Astrocyte (in vitro differentiated cells and primary cell): Measurements from ENCODE around the gene UTF1. TPM values are rescaled to one million over a fixed set of nuclear protein-coding genes. Genes with fewer than 3 reads are reported as not detected.
A peak's percentile ranks its signal among the peaks of the same experiment; 100 is the strongest.

Experiments used
- DNase-seq: peaks from one replicate; pipeline ENCODE4 v3.0.0-alpha.2; 2010; ENCODE audit warnings: low read depth
- FAIRE-seq: peaks from 2 replicates; lab custom pipeline; 2011; peaks lifted over from hg19 to GRCh38; lab: Jason Lieb, UNC
- H2AFZ ChIP-seq: 2 replicates; pipeline ENCODE4 v1.6.0; 2012; ENCODE audit warnings: low read depth, low read length, inconsistent platforms
- H3K27ac ChIP-seq: 2 replicates; pipeline ENCODE4 v1.5.1; 2011; ENCODE audit warnings: low read depth, low read length, inconsistent platforms
- H3K27me3 ChIP-seq: 2 replicates; pipeline ENCODE4 v1.6.0; 2011; ENCODE audit warnings: low read length, inconsistent platforms; ENCODE audit not compliant: insufficient read depth
- H3K36me3 ChIP-seq: 2 replicates; pipeline ENCODE4 v1.5.1; 2011; ENCODE audit warnings: low read length, inconsistent platforms; ENCODE audit not compliant: insufficient read depth
- H3K4me1 ChIP-seq: 2 replicates; pipeline ENCODE4 v1.5.1; 2011; ENCODE audit warnings: low read length, inconsistent platforms; ENCODE audit not compliant: insufficient read depth
- H3K4me2 ChIP-seq: 2 replicates; pipeline ENCODE4 v1.6.0; 2012; ENCODE audit warnings: low read length, inconsistent platforms
- H3K4me3 ChIP-seq: 2 replicates; pipeline ENCODE4 v1.5.1; 2011; ENCODE audit warnings: low read depth, mild to moderate bottlenecking, low read length, inconsistent platforms; ENCODE audit not compliant: insufficient read depth
- H3K79me2 ChIP-seq: 2 replicates; pipeline ENCODE4 v1.6.0; 2012; ENCODE audit warnings: mild to moderate bottlenecking, low read length, inconsistent platforms; ENCODE audit not compliant: insufficient read depth
- H3K9ac ChIP-seq: 2 replicates; pipeline ENCODE4 v1.6.0; 2012; ENCODE audit warnings: mild to moderate bottlenecking, low read length, inconsistent platforms
- H3K9me3 ChIP-seq: 2 replicates; pipeline ENCODE4 v1.5.1; 2012; ENCODE audit warnings: low read depth, mild to moderate bottlenecking, low read length, inconsistent platforms; ENCODE audit not compliant: insufficient read depth
- H4K20me1 ChIP-seq: 2 replicates; pipeline ENCODE4 v1.6.0; 2012; ENCODE audit warnings: low read length, inconsistent platforms; ENCODE audit not compliant: insufficient read depth
- H3K27ac Mint-ChIP-seq: one replicate; pipeline ENCODE4 v1.8.0; 2021; ENCODE audit warnings: mild to moderate bottlenecking, mixed read lengths; ENCODE audit not compliant: unreplicated experiment
- H3K27me3 Mint-ChIP-seq: one replicate; pipeline ENCODE4 v1.8.0; 2021; ENCODE audit warnings: low read depth, mixed read lengths; ENCODE audit not compliant: unreplicated experiment
- H3K36me3 Mint-ChIP-seq: one replicate; pipeline ENCODE4 v1.8.0; 2021; ENCODE audit warnings: low read depth, mixed read lengths; ENCODE audit not compliant: unreplicated experiment
- H3K4me1 Mint-ChIP-seq: one replicate; pipeline ENCODE4 v1.8.0; 2021; ENCODE audit warnings: low read depth, mixed read lengths; ENCODE audit not compliant: unreplicated experiment
- H3K4me3 Mint-ChIP-seq: one replicate; pipeline ENCODE4 v1.8.0; 2021; ENCODE audit warnings: mild to moderate bottlenecking, moderate library complexity, mixed read lengths; ENCODE audit not compliant: unreplicated experiment
- H3K9me3 Mint-ChIP-seq: one replicate; pipeline ENCODE4 v1.8.0; 2021; ENCODE audit warnings: mild to moderate bottlenecking, mixed read lengths; ENCODE audit not compliant: unreplicated experiment
- CTCF ChIP-seq: IDR thresholded peaks from 2 replicates; pipeline ENCODE4 v1.5.1; 2011; ENCODE audit warnings: low read depth, mild to moderate bottlenecking, inconsistent platforms, low read length, moderate library complexity; ENCODE audit not compliant: insufficient read depth
- EZH2 ChIP-seq: IDR thresholded peaks from 2 replicates; pipeline ENCODE4 v1.6.1; 2012; ENCODE audit warnings: mild to moderate bottlenecking, low read length, inconsistent platforms; ENCODE audit not compliant: insufficient read depth
- total RNA-seq: library from RNA; stranded (reverse); gene quantifications from 2 replicates; pipeline ENCODE4 v1.2.1, GENCODE V29; 2021

Gene UTF1
- total RNA-seq, 1 donor from 2014 or later, result 0.18 TPM

GRCh38 chr10:133260895-133261725 lies 31.1 kb downstream of the UTF1 start:
- Mint-ChIP-seq H3K4me1 (peaks cover 9% of the 10 kb centered on the region), H3K9me3 (no peaks in the 10 kb centered on the region)
- FAIRE-seq, result no peak

GRCh38 chr10:133261726-133262325 lies 31.8 kb downstream of the UTF1 start:
- Histone ChIP-seq H3K4me2 (peak overlapping the region; percentile 83), H3K4me3 (peak overlapping the region; percentile 49), H3K79me2 (no peaks in the 10 kb centered on the region), H3K27ac (peak overlapping the region; percentile 47), H3K27me3 (peaks cover 2% of the 10 kb centered on the region), H3K4me1 (peaks cover 35% of the 10 kb centered on the region), H3K9me3 (no peaks in the 10 kb centered on the region), H3K36me3 (no peaks in the 10 kb centered on the region), H3K9ac (peak overlapping the region; percentile 64), H4K20me1 (no peaks in the 10 kb centered on the region), H2AFZ (peak overlapping the region; percentile 56)
- Mint-ChIP-seq H3K4me1 (peaks cover 9% of the 10 kb centered on the region), H3K4me3 (peak overlapping the region; percentile 67), H3K27ac (no peak overlapping the region), H3K9me3 (no peaks in the 10 kb centered on the region), H3K27me3 (peaks cover 23% of the 10 kb centered on the region), H3K36me3 (no peaks in the 10 kb centered on the region)
- DNase-seq, result peak; percentile 25
- no peak for FAIRE-seq
- TF ChIP-seq CTCF (no peak), EZH2 (no peak)

More at GRCh38 chr10:133260895-133261725, 31.1 kb downstream of the UTF1 start:
- no peaks in the 10 kb centered on the region for H3K79me2 ChIP-seq
- Mint-ChIP-seq H3K27me3 (peaks cover 24% of the 10 kb centered on the region), H3K27ac (no peak overlapping the region), H3K4me3 (peak overlapping the region; percentile 40), H3K36me3 (no peaks in the 10 kb centered on the region)
- no peaks in the 10 kb centered on the region for H3K36me3 ChIP-seq
- H2AFZ ChIP-seq, result peak overlapping the region; percentile 56
- H3K27ac ChIP-seq, result peak overlapping the region; percentile 47
- H3K27me3 ChIP-seq, result peaks cover 2% of the 10 kb centered on the region
- TF ChIP-seq CTCF, result no peak
- no peak for TF ChIP-seq EZH2
- H3K9ac ChIP-seq, result peak overlapping the region; percentile 64
- H3K4me1 ChIP-seq, result peaks cover 35% of the 10 kb centered on the region
- H3K4me3 ChIP-seq, result no peak overlapping the region
- peak overlapping the region; percentile 83 for H3K4me2 ChIP-seq
- no peak for DNase-seq
- no peaks in the 10 kb centered on the region for H4K20me1 ChIP-seq
- H3K9me3 ChIP-seq, result no peaks in the 10 kb centered on the region
